Colonic mucosa (tissue), 4 donors: ENCODE data around the gene GATA3. TPM values are rescaled to one million over a fixed set of nuclear protein-coding genes. Genes with fewer than 3 reads are reported as not detected.

ENCODE experiments used
- DNase-seq: peaks from one replicate; pipeline ENCODE4 v3.0.0-alpha.2; 2020
- H3K27ac ChIP-seq: fragments of 200-600 bp; one replicate; pipeline ENCODE4 v1.8.0; 2021
- H3K27me3 ChIP-seq: fragments of 200-600 bp; one replicate; pipeline ENCODE4 v1.8.0; 2021
- H3K36me3 ChIP-seq: fragments of 200-600 bp; one replicate; pipeline ENCODE4 v1.8.0; 2021
- H3K4me1 ChIP-seq: fragments of 200-600 bp; one replicate; pipeline ENCODE4 v1.8.0; 2021; ENCODE audit warnings: mild to moderate bottlenecking
- H3K4me3 ChIP-seq: fragments of 200-600 bp; one replicate; pipeline ENCODE4 v1.8.0; 2021
- H3K9ac ChIP-seq, 2 donors: one replicate each; pipeline ENCODE4 v1.7.0; 2013; ENCODE audit warnings: control low read depth in 2 of 2, low read depth in 2 of 2, low read length in 2 of 2
- H3K9me3 ChIP-seq: fragments of 200-600 bp; one replicate; pipeline ENCODE4 v1.8.0; 2021
- intact Hi-C: fragments of 100-400 bp; cut with DNase I; formaldehyde crosslinking; loops from one replicate; pipeline ENCODE4 v1.14.1; 2022
- total RNA-seq, 2 donors: library from RNA; stranded (reverse); fragmentation: NEBNext Ultra II Directional in 1 of 2; extraction: Animal tissue kit (Norgen Biotek cat#: 25700) in 1 of 2; gene quantifications; one replicate each; pipeline ENCODE4 v1.2.1, GENCODE V29; 2021
- TF ChIP-seq, protein P1 (sequence below): fragments of 200-600 bp; IDR thresholded peaks from one replicate; pipeline ENCODE4 v1.8.0; 2022; ENCODE audit warnings: antibody characterized with exemption, mild to moderate bottlenecking
- donor health status: healthy.
- donor health status: DM: no; HTN: no; CAD: no.
- donor health status: DM: no; HTN: no; CAD: no.

The GATA3 gene
- total RNA-seq, 2 donors from 2014 or later: 0.48 to 0.54 TPM

DNA sequence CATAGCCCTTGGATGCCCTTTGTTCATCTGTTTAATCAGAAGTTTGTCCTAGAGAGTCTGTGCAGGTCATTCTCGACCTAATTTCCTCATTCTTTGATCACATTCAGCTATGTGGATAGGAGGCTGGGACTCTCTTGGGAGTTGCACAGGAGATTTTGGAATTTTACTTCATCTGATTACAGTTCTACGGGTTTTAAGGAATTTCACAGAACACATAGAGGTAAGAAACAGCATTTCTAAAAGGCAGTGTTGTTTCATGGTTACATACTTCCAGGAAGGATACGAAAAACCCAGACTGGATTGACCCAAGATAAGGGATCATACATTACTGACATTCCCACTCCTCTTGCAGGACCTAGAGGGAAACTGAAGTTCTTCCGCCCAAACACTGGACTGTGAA lies 45.9 kb downstream of the GATA3 start:
- Histone ChIP-seq H3K4me3 (no peak overlapping the region), H3K9me3 (no peaks in the 10 kb centered on the region), H3K9ac (no peak overlapping the region), H3K36me3 (no peaks in the 10 kb centered on the region), H3K4me1 (no peaks in the 10 kb centered on the region), H3K27ac (no peak overlapping the region), H3K27me3 (no peaks in the 10 kb centered on the region)
- TF ChIP-seq, protein P1, sequence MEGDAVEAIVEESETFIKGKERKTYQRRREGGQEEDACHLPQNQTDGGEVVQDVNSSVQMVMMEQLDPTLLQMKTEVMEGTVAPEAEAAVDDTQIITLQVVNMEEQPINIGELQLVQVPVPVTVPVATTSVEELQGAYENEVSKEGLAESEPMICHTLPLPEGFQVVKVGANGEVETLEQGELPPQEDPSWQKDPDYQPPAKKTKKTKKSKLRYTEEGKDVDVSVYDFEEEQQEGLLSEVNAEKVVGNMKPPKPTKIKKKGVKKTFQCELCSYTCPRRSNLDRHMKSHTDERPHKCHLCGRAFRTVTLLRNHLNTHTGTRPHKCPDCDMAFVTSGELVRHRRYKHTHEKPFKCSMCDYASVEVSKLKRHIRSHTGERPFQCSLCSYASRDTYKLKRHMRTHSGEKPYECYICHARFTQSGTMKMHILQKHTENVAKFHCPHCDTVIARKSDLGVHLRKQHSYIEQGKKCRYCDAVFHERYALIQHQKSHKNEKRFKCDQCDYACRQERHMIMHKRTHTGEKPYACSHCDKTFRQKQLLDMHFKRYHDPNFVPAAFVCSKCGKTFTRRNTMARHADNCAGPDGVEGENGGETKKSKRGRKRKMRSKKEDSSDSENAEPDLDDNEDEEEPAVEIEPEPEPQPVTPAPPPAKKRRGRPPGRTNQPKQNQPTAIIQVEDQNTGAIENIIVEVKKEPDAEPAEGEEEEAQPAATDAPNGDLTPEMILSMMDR: no peak
- DNase-seq: no peak
- intact Hi-C loops: no loop called here

DNA sequence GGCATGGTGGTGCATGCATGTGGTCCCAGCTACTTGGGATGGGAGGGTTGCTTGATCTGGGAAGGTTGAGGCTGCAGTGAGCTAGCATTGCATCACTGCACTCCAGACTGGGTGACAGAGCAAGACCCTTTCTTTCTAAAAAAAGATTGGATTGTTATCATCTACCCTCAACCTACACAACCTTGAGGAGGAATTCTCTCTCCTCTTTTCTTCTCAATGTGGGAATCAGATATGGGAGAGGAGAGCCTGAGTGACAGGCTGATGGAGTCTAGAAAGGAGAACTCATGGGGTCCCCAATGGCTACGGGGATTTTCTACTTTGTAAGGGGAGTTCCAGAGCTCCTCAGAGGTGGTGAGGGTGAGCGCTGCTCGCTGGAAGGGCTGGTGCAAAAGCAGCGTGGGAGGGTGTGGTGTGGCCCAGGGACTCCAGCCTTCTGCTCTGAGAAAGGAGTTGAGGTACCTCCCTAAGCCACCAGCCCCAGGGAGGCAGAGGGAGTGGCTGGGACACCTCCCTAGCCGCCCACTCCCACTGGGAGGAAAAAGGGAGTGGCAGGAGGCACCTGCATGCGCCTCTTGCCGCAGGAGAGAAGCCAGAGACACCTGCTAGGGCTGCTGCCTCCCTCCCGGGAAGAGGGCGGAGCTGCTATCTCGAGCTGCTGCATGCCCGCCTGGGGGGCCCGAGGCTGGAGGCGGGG lies 48.4 kb downstream of the GATA3 start:
- intact Hi-C loops: no loop called here
- no peaks in the 10 kb centered on the region for H3K36me3 ChIP-seq
- no peaks in the 10 kb centered on the region for H3K4me1 ChIP-seq
- H3K9ac ChIP-seq: no peak overlapping the region
- no peaks in the 10 kb centered on the region for H3K9me3 ChIP-seq
- no peak overlapping the region for H3K27ac ChIP-seq
- no peak for DNase-seq
- no peak overlapping the region for H3K4me3 ChIP-seq
- TF ChIP-seq, protein P1: no peak
- H3K27me3 ChIP-seq: no peaks in the 10 kb centered on the region

DNA sequence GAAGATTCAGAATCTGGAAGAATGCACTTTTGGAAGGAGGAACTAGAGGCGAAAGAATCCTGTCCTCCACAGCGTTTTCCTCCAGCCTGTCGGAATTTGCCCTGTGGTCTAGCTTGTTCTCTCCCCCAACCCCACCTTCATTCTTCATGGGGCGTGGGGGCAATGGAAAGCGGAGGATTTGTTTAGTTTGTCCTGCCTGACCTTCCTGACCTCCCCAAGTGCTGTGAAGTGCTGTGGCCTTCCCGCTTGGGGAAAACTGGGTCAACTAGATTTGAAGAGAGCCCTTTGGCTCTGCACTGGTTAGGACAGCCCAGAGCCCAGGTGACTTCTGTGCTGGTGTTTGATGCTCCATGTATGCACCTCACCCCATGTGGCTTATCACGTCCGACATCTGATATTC lies 49.1 kb downstream of the GATA3 start:
- TF ChIP-seq, protein P1: no peak
- Histone ChIP-seq H3K9ac (no peak overlapping the region), H3K9me3 (no peaks in the 10 kb centered on the region), H3K27me3 (no peaks in the 10 kb centered on the region), H3K27ac (no peak overlapping the region), H3K4me3 (no peak overlapping the region), H3K4me1 (no peaks in the 10 kb centered on the region), H3K36me3 (no peaks in the 10 kb centered on the region)
- intact Hi-C loops: no loop called here
- no peak for DNase-seq

DNA sequence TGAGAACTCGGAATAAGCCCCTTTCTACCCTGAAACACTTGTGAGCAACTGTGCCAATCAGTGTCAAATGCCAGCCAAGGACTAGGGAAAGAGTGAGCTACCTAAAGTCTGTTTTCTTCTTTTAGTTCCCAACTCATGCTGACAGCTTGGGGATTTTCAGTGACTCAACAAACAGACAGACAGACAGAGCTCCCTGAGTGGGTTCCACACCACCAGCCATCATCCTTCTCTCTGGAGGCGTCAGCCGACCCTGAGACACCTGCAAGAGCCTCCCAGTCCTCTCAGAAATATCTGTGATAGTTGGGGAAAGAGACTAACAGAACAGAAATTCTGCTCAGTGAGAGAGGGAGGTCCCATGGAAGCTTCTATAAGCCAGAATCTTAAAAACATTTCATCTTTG lies 49.5 kb downstream of the GATA3 start:
- TF ChIP-seq, protein P1: no peak
- Histone ChIP-seq H3K9me3 (no peaks in the 10 kb centered on the region), H3K27ac (no peak overlapping the region), H3K4me3 (no peak overlapping the region), H3K36me3 (no peaks in the 10 kb centered on the region), H3K4me1 (no peaks in the 10 kb centered on the region), H3K27me3 (no peaks in the 10 kb centered on the region), H3K9ac (no peak overlapping the region)
- intact Hi-C loops: no loop called here
- DNase-seq: no peak

DNA sequence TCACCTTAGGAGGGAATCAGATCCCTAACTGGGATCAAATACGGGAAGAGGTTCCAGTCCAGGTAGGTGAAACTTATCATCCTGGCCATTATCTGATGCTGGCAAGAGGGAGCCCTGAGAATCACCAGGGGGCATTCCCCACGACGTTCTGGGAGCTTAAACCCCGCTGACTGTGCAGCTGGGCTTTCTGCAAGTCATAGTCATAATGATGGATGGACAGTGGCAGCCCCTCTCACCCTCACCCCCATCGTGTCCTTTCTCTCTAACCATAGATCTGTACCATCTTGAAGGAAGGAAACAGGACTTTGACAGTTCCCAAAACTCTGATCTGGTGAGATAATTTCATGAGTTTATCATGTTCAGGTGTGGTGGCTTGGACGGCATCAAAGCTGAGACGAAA lies 50.2 kb downstream of the GATA3 start:
- intact Hi-C loops: no loop called here
- Histone ChIP-seq H3K9me3 (no peaks in the 10 kb centered on the region), H3K36me3 (no peaks in the 10 kb centered on the region), H3K27ac (no peak overlapping the region), H3K4me1 (no peaks in the 10 kb centered on the region), H3K27me3 (no peaks in the 10 kb centered on the region), H3K9ac (no peak overlapping the region), H3K4me3 (no peak overlapping the region)
- TF ChIP-seq, protein P1: no peak
- no peak for DNase-seq
